Measurements from ENCODE around the gene FRMPD4.

DNA sequence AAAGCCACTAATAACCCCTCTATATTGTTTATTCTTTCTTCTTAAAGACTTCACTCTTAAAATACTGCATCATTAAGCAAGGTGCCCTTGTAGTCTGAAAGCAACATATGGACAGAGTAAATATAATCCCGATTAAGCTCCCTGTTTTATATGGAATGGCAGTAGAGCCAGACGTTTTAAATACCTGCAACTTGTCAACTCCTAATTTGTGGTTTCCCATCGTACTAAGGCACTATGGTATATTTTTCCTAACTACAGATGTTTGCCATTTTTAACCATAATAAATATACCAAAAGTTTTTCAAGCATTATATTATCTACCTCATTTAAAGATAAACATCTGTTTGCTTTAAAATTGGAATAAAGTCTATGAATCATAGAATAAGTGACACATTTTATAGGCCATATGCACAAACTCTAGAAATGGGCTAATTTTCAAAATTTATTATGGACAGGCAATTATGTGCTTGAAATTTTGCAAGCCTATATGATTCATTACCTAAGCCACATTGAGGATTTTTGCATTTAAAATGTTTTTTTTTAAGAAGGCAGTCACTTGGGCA is 194.6 kb downstream of the FRMPD4 start:
- TF ChIP-seq RAD21 (CRISPR knock-in tag; IDR thresholded peaks at IDR 0.05) (no peak), ZFP36 (IDR thresholded peaks at IDR 0.05; ENCODE audit: borderline replicate concordance, low read depth, low read length, partially characterized antibody) (no peak), EED (CRISPR knock-in tag; IDR thresholded peaks at IDR 0.05) (no peak), ESRRA (CRISPR knock-in tag; IDR thresholded peaks at IDR 0.05; ENCODE audit: low read depth) (no peak), POLR2A (IDR thresholded peaks at IDR 0.05; ENCODE audit: insufficient read depth in 1 of 2, low read depth in 2 of 2, low read length in 2 of 2) (no peak), MAFG (CRISPR knock-in tag; IDR thresholded peaks at IDR 0.05) (no peak), RXRB (CRISPR knock-in tag; IDR thresholded peaks at IDR 0.05; ENCODE audit: borderline replicate concordance) (no peak), U2AF2 (IDR thresholded peaks at IDR 0.05; ENCODE audit: low read depth, low read length) (no peak), MXD4 (CRISPR knock-in tag; IDR thresholded peaks at IDR 0.05) (no peak)
- TF ChIP-seq, protein P1, sequence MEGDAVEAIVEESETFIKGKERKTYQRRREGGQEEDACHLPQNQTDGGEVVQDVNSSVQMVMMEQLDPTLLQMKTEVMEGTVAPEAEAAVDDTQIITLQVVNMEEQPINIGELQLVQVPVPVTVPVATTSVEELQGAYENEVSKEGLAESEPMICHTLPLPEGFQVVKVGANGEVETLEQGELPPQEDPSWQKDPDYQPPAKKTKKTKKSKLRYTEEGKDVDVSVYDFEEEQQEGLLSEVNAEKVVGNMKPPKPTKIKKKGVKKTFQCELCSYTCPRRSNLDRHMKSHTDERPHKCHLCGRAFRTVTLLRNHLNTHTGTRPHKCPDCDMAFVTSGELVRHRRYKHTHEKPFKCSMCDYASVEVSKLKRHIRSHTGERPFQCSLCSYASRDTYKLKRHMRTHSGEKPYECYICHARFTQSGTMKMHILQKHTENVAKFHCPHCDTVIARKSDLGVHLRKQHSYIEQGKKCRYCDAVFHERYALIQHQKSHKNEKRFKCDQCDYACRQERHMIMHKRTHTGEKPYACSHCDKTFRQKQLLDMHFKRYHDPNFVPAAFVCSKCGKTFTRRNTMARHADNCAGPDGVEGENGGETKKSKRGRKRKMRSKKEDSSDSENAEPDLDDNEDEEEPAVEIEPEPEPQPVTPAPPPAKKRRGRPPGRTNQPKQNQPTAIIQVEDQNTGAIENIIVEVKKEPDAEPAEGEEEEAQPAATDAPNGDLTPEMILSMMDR (CRISPR knock-in tag; IDR thresholded peaks at IDR 0.05), result no peak
- TF ChIP-seq, protein P2, sequence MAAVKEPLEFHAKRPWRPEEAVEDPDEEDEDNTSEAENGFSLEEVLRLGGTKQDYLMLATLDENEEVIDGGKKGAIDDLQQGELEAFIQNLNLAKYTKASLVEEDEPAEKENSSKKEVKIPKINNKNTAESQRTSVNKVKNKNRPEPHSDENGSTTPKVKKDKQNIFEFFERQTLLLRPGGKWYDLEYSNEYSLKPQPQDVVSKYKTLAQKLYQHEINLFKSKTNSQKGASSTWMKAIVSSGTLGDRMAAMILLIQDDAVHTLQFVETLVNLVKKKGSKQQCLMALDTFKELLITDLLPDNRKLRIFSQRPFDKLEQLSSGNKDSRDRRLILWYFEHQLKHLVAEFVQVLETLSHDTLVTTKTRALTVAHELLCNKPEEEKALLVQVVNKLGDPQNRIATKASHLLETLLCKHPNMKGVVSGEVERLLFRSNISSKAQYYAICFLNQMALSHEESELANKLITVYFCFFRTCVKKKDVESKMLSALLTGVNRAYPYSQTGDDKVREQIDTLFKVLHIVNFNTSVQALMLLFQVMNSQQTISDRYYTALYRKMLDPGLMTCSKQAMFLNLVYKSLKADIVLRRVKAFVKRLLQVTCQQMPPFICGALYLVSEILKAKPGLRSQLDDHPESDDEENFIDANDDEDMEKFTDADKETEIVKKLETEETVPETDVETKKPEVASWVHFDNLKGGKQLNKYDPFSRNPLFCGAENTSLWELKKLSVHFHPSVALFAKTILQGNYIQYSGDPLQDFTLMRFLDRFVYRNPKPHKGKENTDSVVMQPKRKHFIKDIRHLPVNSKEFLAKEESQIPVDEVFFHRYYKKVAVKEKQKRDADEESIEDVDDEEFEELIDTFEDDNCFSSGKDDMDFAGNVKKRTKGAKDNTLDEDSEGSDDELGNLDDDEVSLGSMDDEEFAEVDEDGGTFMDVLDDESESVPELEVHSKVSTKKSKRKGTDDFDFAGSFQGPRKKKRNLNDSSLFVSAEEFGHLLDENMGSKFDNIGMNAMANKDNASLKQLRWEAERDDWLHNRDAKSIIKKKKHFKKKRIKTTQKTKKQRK (IDR thresholded peaks at IDR 0.05; ENCODE audit: low read length), result no peak
- TF ChIP-seq, protein P3, sequence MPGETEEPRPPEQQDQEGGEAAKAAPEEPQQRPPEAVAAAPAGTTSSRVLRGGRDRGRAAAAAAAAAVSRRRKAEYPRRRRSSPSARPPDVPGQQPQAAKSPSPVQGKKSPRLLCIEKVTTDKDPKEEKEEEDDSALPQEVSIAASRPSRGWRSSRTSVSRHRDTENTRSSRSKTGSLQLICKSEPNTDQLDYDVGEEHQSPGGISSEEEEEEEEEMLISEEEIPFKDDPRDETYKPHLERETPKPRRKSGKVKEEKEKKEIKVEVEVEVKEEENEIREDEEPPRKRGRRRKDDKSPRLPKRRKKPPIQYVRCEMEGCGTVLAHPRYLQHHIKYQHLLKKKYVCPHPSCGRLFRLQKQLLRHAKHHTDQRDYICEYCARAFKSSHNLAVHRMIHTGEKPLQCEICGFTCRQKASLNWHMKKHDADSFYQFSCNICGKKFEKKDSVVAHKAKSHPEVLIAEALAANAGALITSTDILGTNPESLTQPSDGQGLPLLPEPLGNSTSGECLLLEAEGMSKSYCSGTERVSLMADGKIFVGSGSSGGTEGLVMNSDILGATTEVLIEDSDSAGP (CRISPR knock-in tag; IDR thresholded peaks at IDR 0.05; ENCODE audit: borderline replicate concordance), result no peak
- TF ChIP-seq, protein P4, sequence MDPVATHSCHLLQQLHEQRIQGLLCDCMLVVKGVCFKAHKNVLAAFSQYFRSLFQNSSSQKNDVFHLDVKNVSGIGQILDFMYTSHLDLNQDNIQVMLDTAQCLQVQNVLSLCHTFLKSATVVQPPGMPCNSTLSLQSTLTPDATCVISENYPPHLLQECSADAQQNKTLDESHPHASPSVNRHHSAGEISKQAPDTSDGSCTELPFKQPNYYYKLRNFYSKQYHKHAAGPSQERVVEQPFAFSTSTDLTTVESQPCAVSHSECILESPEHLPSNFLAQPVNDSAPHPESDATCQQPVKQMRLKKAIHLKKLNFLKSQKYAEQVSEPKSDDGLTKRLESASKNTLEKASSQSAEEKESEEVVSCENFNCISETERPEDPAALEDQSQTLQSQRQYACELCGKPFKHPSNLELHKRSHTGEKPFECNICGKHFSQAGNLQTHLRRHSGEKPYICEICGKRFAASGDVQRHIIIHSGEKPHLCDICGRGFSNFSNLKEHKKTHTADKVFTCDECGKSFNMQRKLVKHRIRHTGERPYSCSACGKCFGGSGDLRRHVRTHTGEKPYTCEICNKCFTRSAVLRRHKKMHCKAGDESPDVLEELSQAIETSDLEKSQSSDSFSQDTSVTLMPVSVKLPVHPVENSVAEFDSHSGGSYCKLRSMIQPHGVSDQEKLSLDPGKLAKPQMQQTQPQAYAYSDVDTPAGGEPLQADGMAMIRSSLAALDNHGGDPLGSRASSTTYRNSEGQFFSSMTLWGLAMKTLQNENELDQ (CRISPR knock-in tag; IDR thresholded peaks at IDR 0.05; ENCODE audit: borderline replicate concordance), result no peak

All from HepG2 (cell line).